NT2/D1 (cell line): ENCODE results near the gene IL1F10.

Source experiments
- SUZ12 ChIP-seq: IDR thresholded peaks from 2 replicates; pipeline ENCODE4 v1.6.1; 2011; ENCODE audit not compliant: insufficient read length, insufficient read depth; ENCODE audit errors: extremely low read depth
- YY1 ChIP-seq: IDR thresholded peaks from 2 replicates; pipeline ENCODE4 v1.6.1; 2011; ENCODE audit not compliant: insufficient read length, insufficient read depth
- ZNF274 ChIP-seq: IDR thresholded peaks from 2 replicates; pipeline ENCODE4 v1.6.1; 2011; ENCODE audit warnings: mild to moderate bottlenecking, low read depth, low read length

- TF ChIP-seq YY1 (no peak), ZNF274 (no peak), SUZ12 (no peak)
Measured at GRCh38 chr2:113088213-113088992, 20.6 kb downstream of the IL1F10 start.
